ENCODE measurements around the gene UROC1.

DNA sequence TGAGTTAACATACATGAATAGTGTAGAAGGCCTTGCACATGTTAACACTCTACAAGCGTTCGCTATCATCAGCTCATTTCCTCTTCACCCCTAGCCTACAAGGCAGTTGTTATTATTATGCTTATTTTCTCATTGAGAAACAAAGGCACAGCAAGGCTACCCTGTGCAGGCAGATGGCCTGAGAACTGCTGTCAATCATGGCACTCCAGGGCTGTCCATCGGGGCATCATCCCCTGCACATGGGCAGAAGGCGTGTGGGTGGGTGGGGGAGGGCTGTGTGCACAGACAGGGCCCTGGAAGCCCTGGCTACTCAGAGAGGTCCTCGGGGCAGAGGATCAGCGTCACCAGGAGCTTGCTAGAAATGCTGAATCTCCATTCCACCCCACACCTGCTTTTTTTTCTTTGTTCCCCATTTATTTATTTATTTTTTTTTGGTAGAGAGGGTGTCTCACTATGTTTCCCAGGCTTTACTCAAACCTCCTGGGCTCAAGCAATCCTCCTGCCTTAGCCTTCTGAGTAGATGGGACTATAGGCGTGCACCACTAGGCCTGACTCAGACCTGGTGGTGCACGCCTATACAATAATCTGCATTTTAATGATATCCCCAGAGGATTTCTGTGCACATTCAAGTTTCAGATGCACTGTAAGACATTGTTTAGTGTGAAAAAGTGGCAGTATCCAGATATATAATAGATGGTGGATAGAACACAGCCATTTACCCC, 32.2 kb downstream of the UROC1 start:
- TF ChIP-seq, protein P1, sequence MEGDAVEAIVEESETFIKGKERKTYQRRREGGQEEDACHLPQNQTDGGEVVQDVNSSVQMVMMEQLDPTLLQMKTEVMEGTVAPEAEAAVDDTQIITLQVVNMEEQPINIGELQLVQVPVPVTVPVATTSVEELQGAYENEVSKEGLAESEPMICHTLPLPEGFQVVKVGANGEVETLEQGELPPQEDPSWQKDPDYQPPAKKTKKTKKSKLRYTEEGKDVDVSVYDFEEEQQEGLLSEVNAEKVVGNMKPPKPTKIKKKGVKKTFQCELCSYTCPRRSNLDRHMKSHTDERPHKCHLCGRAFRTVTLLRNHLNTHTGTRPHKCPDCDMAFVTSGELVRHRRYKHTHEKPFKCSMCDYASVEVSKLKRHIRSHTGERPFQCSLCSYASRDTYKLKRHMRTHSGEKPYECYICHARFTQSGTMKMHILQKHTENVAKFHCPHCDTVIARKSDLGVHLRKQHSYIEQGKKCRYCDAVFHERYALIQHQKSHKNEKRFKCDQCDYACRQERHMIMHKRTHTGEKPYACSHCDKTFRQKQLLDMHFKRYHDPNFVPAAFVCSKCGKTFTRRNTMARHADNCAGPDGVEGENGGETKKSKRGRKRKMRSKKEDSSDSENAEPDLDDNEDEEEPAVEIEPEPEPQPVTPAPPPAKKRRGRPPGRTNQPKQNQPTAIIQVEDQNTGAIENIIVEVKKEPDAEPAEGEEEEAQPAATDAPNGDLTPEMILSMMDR (IDR thresholded peaks at IDR 0.05) = no peak
- TF ChIP-seq POLR2A (IDR thresholded peaks at IDR 0.05) (no peak), POLR2AphosphoS5 (IDR thresholded peaks at IDR 0.05) (no peak), EP300 (IDR thresholded peaks at IDR 0.05) (no peak)

Measured in upper lobe of left lung (tissue), 4 donors.